HG02571 (cell line): ENCODE measurements around the gene SPATA6.
"Not testable (repeated sequence)": the region's sequence is repeated elsewhere in the genome, so short reads cannot be mapped to it uniquely, and the experiment has no call there.

ENCODE experiments used
- ATAC-seq: cut with Tn5 transposase; IDR thresholded peaks from one replicate; pipeline ENCODE4 v1.9.1; 2021; ENCODE audit warnings: mild to moderate bottlenecking, moderate library complexity; ENCODE audit not compliant: unreplicated experiment

The SPATA6 gene

DNA sequence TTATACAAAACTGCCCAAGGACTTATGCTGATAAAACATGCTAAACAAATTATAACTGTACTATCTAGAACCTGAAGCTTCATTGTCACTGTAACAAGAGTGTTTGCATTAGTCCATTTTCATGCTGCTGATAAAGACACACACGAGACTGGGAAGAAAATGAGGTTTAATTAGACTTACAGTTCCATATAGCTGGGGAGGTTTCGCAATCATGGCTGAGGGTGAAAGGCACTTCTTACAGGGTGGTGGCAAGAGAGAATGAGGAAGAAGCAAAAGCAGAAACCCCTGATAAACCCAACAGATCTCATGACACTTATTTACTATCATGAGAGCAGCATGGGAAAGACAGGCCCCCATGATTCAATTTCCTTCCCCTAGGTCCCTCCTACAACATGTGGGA is 100.4 kb downstream of the SPATA6 start:
- ATAC-seq = no peak

GRCh38 chr1:48362901-48363300 is 109.1 kb downstream of the SPATA6 start:
- ATAC-seq = no peak

DNA sequence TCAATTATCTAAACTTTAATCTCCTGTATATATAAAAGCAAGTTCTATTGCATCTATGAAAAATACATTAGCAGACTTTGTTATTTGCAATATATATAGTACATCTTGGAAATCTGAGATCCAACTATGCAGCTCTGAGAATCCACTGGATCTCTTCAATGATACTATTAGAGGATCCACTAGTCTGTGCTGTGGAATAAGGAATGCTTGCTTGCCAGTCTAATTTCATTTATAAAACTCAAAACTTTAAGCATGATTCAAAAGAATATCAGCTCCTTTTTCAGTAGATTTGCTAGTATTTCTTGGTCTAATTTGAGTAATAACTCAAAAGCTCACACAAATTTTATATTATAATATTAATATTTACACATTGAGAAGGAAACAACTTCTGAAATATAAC is 115.1 kb downstream of the SPATA6 start:
- ATAC-seq = no peak

DNA sequence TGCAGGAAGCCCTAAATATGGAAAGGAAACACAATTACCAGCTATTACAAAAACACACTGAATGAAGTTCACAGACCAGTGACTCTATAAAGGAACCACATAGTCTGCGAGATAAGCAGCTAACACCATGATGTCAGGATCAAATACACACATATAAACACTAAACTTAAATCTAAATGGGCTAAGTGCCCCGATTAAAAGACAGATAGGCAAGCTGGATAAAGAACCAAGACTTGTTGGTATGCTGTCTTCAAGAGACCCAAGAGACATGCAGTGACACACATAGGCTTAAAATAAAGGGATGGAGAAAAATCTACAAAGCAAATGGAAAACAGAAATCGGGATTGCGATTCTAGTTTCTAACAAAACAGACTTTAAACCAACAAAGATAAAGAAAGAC is 127.6 kb downstream of the SPATA6 start:
- ATAC-seq = no peak

GRCh38 chr1:48341221-48341620 is 130.8 kb downstream of the SPATA6 start:
- ATAC-seq = no peak

DNA sequence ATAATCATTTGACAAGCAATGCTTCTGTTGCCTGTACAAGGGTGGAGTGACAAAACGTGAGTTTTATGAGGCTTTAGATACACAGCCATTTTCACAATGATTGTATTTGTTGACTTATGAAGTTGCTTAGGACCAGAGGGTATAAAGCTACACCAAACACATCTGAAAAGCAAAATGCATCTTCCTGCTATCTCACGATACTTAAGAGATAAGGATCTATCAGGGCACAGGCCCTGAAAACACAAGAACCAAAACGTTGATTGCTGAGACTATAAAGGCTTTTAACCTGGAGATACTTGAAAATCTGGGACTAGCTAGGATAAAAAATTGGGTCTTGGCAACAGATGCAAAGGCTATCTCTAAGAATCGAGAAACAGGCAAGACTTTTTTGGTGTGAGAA is 133.7 kb downstream of the SPATA6 start:
- ATAC-seq = no peak

DNA sequence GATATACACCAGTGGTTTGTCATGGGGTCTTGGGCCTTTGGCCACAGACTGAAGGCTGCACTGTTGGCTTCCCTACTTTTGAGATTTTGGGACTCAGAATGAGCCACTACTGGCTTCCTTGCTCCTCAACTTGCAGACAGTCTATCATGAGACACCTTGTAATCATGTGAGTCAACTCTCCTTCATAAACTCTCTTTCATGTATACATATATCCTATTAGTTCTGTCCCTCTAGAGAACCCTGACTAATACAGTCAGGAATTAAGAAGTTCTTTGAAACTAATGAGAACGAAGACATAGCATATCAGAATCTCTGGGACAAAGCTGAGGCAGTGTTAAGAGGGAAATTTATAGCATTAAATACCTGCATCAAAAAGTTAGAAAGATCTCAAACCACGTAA is 138.7 kb downstream of the SPATA6 start:
- no peak for ATAC-seq

DNA sequence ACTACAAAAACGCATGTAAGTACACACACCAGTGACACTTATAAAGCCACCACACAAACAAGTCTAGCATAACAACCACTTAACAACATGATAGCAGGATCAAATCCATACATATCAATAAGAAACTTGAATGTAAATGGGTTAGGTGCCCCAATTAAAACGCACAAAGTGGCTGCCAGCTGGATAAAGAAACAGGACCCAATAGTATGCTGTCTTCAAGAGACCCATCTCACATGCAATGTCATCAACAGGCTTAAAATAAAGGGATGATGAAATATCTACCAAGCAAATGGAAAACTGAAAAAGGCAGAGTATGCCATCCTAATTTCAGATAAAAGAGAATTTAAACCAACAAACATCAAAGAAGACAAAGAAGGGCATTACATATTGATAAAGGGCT is 139.9 kb downstream of the SPATA6 start:
- no peak for ATAC-seq

DNA sequence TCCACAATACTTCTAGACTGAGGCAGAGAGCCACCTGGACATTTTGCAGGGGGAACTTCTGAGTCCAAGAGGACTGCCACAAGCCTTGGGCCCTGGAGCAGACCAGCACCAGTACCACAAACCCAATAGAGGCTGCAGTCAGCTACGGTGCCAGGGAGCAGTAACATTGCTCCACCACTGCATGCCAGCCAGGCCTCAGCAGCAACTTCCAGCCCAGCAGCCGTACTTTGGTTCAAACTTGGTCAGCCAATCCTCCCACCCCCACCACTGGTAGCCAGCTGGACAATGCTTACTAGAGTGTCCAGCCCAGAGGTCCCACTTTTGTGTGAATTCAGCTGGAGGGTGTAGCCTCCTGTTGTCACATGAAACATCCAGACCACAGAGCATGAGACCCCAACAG is 142.1 kb downstream of the SPATA6 start:
- ATAC-seq = no peak

DNA sequence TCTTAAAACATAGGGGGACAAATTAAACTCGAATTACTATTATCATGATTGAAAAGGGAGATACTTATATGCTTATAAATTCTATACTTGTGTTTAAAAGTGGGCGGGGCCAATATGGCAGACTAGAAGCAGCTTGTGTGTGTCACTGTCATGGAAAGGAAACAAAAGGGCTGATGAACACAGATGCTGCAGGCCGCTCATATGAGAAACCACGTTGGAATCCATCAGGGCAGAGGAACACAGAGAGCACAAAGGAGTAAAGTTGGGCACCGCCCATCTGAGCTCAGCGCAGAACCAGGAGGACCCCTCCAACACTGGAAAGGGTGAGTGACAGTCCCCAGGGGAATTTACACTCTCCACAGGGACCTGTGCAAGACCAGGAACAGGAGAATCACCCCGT is 142.5 kb downstream of the SPATA6 start:
- ATAC-seq = no peak

DNA sequence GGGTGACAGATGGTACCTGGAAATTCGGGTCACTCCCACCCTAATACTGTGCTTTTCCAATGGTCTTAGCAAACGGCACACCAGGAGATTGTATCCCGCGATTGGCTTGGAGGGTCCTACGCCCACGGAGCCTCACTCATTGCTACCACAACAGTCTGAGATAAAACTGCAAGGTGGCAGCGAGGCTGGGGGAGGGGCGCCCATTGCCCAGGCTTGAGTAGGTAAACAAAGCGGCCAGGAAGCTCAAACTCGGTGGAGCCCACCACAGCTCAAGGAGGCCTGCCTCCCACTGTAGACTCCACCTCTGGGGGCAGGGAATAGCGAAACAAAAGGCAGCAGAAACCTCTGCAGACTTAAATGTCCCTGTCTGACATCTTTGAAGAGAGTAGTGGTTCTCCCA is 160.2 kb downstream of the SPATA6 start:
- not testable (repeated sequence) for ATAC-seq

GRCh38 chr1:48309564-48310082 is 162.4 kb downstream of the SPATA6 start:
- no peak for ATAC-seq

GRCh38 chr1:48302652-48303051 is 169.4 kb downstream of the SPATA6 start:
- ATAC-seq = no peak

DNA sequence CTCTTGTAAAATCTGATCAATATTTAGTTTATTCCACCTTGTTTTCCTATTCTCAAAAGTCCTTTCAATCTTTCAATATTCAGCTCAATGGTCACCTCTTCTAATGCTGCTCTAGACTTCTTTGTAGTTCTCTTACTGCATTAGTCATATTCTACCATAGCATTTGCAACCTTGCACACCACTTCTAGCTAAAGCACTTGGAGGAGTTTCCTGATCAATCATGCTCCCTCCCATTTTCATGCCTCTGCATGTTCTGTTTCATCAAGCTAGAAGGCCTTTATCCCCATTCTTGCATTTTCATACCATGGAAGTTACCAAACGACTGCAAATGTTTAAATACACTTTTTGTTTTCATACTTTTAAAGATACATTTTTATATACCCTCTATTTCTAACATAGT is 177.3 kb downstream of the SPATA6 start:
- no peak for ATAC-seq

- ATAC-seq = not testable (repeated sequence)
Observed at GRCh38 chr1:48294094-48294493, 177.9 kb downstream of the SPATA6 start.

- ATAC-seq = no peak
Observed at GRCh38 chr1:48292706-48293105, 179.3 kb downstream of the SPATA6 start.

- ATAC-seq = no peak
Observed at GRCh38 chr1:48291421-48291820, 180.6 kb downstream of the SPATA6 start.

- no peak for ATAC-seq
Observed at GRCh38 chr1:48285525-48285924, 186.5 kb downstream of the SPATA6 start.

- ATAC-seq = not testable (repeated sequence)
Observed at GRCh38 chr1:48284696-48285420, 187.1 kb downstream of the SPATA6 start.

- ATAC-seq = not testable (repeated sequence)
Observed at GRCh38 chr1:48282329-48282728, 189.7 kb downstream of the SPATA6 start.

- ATAC-seq = not testable (repeated sequence)
Observed at GRCh38 chr1:48277437-48277836, 194.6 kb downstream of the SPATA6 start.

DNA sequence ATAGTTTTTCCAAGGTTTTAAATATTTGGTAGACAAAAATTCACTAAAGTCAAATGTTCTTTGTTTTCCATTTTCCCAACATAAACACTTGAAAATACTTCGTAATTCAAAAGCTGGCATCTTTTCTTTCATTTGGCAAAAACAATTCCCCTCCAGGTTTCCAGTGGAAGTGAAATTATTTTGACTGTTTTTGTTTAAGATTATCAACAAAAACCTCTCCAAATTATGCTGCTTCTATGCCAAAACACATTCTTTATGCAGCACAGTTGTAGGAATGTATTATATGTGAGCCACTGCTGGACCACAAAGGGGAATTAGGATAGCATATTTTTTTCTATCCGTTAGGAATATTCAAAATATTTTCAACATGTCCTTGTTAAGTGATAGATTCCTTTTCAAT is 205.4 kb downstream of the SPATA6 start:
- ATAC-seq = no peak

DNA sequence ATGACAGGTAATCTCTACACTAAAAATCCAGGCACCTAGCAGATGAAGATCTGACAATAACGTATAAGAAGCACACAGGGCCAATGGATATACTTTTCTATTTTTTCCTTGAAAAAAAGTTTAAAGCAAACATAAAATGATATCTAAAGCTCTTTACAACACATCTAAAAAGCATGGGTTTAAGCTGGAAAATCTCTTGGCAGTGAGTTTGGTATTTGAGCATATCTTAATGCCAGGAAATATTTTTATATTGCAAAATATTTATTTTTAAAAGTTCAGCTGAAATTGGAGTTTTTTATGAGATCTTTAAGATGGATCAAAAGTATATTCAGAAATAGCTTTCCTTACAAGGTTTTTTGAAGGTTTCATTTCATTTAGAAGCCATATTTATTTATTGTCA is 209.0 kb downstream of the SPATA6 start:
- ATAC-seq = no peak
